ENCODE measurements around the gene MAG.

MAG gene

DNA sequence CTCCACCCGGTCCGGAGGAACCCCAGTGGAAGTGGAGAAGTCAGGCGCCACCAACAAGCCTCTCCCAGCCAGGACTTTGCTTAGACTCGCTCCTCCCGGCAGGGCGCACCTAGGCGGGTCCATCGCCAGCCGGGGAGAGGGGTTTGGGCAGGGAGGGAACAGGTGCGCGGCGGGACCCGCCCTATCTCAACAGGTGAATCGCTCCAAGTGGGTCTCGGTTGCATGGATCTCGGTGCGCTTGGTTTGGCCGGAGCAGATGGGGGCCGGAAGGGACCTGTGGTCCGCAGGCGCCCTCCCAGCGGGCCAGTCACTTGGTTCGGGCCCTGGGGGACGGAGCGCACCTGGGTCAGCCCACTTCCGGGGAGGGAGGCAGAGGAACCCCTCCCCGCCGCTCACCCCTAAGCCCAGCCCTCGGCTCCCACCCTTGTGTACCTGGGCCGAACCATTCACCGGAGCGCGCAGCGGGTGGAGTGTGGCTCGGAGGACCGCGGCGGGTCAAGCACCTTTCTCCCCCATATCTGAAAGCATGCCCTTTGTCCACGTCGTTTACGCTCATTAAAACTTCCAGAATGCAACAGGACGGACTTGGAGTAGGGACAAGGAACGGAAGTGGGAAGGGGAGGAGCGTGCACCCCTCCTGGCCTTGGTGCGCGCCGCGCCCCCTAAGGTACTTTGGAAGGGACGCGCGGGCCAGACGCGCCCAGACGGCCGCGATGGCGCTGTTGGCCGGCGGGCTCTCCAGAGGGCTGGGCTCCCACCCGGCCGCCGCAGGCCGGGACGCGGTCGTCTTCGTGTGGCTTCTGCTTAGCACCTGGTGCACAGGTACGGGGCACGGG, 43.4 kb upstream of the MAG start, which contains the start of gene LSR (continued):
- TF ChIP-seq, protein P1, sequence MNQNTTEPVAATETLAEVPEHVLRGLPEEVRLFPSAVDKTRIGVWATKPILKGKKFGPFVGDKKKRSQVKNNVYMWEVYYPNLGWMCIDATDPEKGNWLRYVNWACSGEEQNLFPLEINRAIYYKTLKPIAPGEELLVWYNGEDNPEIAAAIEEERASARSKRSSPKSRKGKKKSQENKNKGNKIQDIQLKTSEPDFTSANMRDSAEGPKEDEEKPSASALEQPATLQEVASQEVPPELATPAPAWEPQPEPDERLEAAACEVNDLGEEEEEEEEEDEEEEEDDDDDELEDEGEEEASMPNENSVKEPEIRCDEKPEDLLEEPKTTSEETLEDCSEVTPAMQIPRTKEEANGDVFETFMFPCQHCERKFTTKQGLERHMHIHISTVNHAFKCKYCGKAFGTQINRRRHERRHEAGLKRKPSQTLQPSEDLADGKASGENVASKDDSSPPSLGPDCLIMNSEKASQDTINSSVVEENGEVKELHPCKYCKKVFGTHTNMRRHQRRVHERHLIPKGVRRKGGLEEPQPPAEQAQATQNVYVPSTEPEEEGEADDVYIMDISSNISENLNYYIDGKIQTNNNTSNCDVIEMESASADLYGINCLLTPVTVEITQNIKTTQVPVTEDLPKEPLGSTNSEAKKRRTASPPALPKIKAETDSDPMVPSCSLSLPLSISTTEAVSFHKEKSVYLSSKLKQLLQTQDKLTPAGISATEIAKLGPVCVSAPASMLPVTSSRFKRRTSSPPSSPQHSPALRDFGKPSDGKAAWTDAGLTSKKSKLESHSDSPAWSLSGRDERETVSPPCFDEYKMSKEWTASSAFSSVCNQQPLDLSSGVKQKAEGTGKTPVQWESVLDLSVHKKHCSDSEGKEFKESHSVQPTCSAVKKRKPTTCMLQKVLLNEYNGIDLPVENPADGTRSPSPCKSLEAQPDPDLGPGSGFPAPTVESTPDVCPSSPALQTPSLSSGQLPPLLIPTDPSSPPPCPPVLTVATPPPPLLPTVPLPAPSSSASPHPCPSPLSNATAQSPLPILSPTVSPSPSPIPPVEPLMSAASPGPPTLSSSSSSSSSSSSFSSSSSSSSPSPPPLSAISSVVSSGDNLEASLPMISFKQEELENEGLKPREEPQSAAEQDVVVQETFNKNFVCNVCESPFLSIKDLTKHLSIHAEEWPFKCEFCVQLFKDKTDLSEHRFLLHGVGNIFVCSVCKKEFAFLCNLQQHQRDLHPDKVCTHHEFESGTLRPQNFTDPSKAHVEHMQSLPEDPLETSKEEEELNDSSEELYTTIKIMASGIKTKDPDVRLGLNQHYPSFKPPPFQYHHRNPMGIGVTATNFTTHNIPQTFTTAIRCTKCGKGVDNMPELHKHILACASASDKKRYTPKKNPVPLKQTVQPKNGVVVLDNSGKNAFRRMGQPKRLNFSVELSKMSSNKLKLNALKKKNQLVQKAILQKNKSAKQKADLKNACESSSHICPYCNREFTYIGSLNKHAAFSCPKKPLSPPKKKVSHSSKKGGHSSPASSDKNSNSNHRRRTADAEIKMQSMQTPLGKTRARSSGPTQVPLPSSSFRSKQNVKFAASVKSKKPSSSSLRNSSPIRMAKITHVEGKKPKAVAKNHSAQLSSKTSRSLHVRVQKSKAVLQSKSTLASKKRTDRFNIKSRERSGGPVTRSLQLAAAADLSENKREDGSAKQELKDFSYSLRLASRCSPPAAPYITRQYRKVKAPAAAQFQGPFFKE (tag by site-specific recombination; IDR thresholded peaks at IDR 0.05; ENCODE audit: borderline replicate concordance) = peak; percentile 92; the same call in 1 of the 2 replicates
- TF ChIP-seq ZNF624 (tag by site-specific recombination; IDR thresholded peaks at IDR 0.05) (no peak), ZBTB17 (tag by site-specific recombination; IDR thresholded peaks at IDR 0.05) (peak; percentile 86), ZNF341 (tag by site-specific recombination; IDR thresholded peaks at IDR 0.05; ENCODE audit: low read depth) (peak; percentile 44; the same call in 1 of the 2 replicates), ZNF416 (tag by site-specific recombination; IDR thresholded peaks at IDR 0.05) (no peak), ZNF146 (tag by site-specific recombination; IDR thresholded peaks at IDR 0.05) (peak; percentile 56; the same call in 1 of the 2 replicates), ZNF521 (tag by site-specific recombination; IDR thresholded peaks at IDR 0.05) (no peak), ZIC2 (tag by site-specific recombination; IDR thresholded peaks at IDR 0.05) (peak; percentile 91), ZNF677 (tag by site-specific recombination; IDR thresholded peaks at IDR 0.05) (peak; percentile 11; the same call in 1 of the 2 replicates), ZNF747 (tag by site-specific recombination; IDR thresholded peaks at IDR 0.05) (no peak), ZNF549 (tag by site-specific recombination; IDR thresholded peaks at IDR 0.05) (no peak), GLIS1 (tag by site-specific recombination; IDR thresholded peaks at IDR 0.05) (peak; percentile 89), ZNF514 (tag by site-specific recombination; IDR thresholded peaks at IDR 0.05) (no peak), ZNF169 (tag by site-specific recombination; IDR thresholded peaks at IDR 0.05) (peak; percentile 83; the same call in 1 of the 2 replicates), KLF10 (tag by site-specific recombination; IDR thresholded peaks at IDR 0.05) (peak; percentile 75; the same call in 1 of the 2 replicates), TRIM28 (IDR thresholded peaks at IDR 0.05; ENCODE audit: borderline replicate concordance, low read length) (0 out of 2 replicates have a peak, but pooled peaks have one; percentile 50), ZNF501 (tag by site-specific recombination; IDR thresholded peaks at IDR 0.05) (peak; percentile 91), ZNF701 (tag by site-specific recombination; IDR thresholded peaks at IDR 0.05) (no peak; the same call in 1 of the 2 replicates), ZNF37A (tag by site-specific recombination; IDR thresholded peaks at IDR 0.05) (peak; percentile 31; the same call in 1 of the 2 replicates), ZNF561 (tag by site-specific recombination; IDR thresholded peaks at IDR 0.05; ENCODE audit: borderline replicate concordance) (peak; percentile 93), ZNF560 (tag by site-specific recombination; IDR thresholded peaks at IDR 0.05; ENCODE audit: borderline replicate concordance) (no peak), ZNF10 (tag by site-specific recombination; IDR thresholded peaks at IDR 0.05) (peak; percentile 60), ZNF155 (tag by site-specific recombination; IDR thresholded peaks at IDR 0.05) (no peak)
- TF ChIP-seq, protein P2, sequence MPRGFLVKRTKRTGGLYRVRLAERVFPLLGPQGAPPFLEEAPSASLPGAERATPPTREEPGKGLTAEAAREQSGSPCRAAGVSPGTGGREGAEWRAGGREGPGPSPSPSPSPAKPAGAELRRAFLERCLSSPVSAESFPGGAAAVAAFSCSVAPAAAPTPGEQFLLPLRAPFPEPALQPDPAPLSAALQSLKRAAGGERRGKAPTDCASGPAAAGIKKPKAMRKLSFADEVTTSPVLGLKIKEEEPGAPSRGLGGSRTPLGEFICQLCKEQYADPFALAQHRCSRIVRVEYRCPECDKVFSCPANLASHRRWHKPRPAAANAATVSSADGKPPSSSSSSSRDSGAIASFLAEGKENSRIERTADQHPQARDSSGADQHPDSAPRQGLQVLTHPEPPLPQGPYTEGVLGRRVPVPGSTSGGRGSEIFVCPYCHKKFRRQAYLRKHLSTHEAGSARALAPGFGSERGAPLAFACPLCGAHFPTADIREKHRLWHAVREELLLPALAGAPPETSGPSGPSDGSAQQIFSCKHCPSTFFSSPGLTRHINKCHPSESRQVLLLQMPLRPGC (tag by site-specific recombination; IDR thresholded peaks at IDR 0.05) = peak; percentile 73
- TF ChIP-seq, protein P3, sequence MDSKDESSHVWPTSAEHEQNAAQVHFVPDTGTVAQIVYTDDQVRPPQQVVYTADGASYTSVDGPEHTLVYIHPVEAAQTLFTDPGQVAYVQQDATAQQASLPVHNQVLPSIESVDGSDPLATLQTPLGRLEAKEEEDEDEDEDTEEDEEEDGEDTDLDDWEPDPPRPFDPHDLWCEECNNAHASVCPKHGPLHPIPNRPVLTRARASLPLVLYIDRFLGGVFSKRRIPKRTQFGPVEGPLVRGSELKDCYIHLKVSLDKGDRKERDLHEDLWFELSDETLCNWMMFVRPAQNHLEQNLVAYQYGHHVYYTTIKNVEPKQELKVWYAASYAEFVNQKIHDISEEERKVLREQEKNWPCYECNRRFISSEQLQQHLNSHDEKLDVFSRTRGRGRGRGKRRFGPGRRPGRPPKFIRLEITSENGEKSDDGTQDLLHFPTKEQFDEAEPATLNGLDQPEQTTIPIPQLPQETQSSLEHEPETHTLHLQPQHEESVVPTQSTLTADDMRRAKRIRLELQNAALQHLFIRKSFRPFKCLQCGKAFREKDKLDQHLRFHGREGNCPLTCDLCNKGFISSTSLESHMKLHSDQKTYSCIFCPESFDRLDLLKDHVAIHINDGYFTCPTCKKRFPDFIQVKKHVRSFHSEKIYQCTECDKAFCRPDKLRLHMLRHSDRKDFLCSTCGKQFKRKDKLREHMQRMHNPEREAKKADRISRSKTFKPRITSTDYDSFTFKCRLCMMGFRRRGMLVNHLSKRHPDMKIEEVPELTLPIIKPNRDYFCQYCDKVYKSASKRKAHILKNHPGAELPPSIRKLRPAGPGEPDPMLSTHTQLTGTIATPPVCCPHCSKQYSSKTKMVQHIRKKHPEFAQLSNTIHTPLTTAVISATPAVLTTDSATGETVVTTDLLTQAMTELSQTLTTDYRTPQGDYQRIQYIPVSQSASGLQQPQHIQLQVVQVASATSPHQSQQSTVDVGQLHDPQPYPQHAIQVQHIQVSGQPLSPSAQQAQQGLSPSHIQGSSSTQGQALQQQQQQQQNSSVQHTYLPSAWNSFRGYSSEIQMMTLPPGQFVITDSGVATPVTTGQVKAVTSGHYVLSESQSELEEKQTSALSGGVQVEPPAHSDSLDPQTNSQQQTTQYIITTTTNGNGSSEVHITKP (tag by site-specific recombination; IDR thresholded peaks at IDR 0.05) = peak; percentile 100
- TF ChIP-seq, protein P4, sequence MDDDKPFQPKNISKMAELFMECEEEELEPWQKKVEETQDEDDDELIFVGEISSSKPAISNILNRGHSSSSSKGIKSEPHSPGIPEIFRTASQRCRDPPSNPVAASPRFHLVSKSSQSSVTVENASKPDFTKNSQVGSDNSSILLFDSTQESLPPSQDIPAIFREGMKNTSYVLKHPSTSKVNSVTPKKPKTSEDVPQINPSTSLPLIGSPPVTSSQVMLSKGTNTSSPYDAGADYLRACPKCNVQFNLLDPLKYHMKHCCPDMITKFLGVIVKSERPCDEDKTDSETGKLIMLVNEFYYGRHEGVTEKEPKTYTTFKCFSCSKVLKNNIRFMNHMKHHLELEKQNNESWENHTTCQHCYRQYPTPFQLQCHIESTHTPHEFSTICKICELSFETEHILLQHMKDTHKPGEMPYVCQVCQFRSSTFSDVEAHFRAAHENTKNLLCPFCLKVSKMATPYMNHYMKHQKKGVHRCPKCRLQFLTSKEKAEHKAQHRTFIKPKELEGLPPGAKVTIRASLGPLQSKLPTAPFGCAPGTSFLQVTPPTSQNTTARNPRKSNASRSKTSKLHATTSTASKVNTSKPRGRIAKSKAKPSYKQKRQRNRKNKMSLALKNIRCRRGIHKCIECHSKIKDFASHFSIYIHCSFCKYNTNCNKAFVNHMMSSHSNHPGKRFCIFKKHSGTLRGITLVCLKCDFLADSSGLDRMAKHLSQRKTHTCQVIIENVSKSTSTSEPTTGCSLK (tag by site-specific recombination; IDR thresholded peaks at IDR 0.05) = no peak
